NK-92 (cell line): ENCODE measurements around the gene MCF2L2.

Experiments
- DNase-seq: peaks from one replicate; lab custom pipeline; 2025; ENCODE audit not compliant: unreplicated experiment; lab: John Stamatoyannopoulos, UW

MCF2L2 gene

GRCh38 chr3:183268366-183268765, 160.1 kb downstream of the MCF2L2 start:
- no peak for DNase-seq

GRCh38 chr3:183267140-183267539, 161.3 kb downstream of the MCF2L2 start:
- no peak for DNase-seq

GRCh38 chr3:183266454-183266853, 162.0 kb downstream of the MCF2L2 start:
- no peak for DNase-seq

- DNase-seq, result no peak
Measured at GRCh38 chr3:183265834-183266417, 162.5 kb downstream of the MCF2L2 start.

- no peak for DNase-seq
Measured at GRCh38 chr3:183265157-183265642, 163.2 kb downstream of the MCF2L2 start.

- DNase-seq, result no peak
Measured at GRCh38 chr3:183264268-183264667, 164.2 kb downstream of the MCF2L2 start.

- DNase-seq, result no peak
Measured at GRCh38 chr3:183262875-183263378, 165.5 kb downstream of the MCF2L2 start.

GRCh38 chr3:183261151-183261724, 167.2 kb downstream of the MCF2L2 start:
- DNase-seq, result no peak

- DNase-seq, result no peak
Measured at GRCh38 chr3:183260167-183260904, 168.1 kb downstream of the MCF2L2 start.

GRCh38 chr3:183259621-183260020, 168.8 kb downstream of the MCF2L2 start:
- no peak for DNase-seq

GRCh38 chr3:183259087-183259486, 169.3 kb downstream of the MCF2L2 start:
- DNase-seq, result no peak

- no peak for DNase-seq
Measured at GRCh38 chr3:183255348-183255730, 173.1 kb downstream of the MCF2L2 start.

- DNase-seq, result no peak
Measured at GRCh38 chr3:183254487-183255347, 173.7 kb downstream of the MCF2L2 start.

- DNase-seq, result no peak
Measured at GRCh38 chr3:183253528-183254486, 174.6 kb downstream of the MCF2L2 start.

GRCh38 chr3:183252973-183253527, 175.4 kb downstream of the MCF2L2 start, which contains the start of gene B3GNT5:
Gene B3GNT5 (plus strand): TSS chr3:183253253. CDS start chr3:183269799, 16,546 bp downstream.
- no peak for DNase-seq

- DNase-seq, result no peak
Measured at GRCh38 chr3:183252118-183252782, 176.2 kb downstream of the MCF2L2 start.

GRCh38 chr3:183249006-183249718, 179.3 kb downstream of the MCF2L2 start:
- no peak for DNase-seq

GRCh38 chr3:183247011-183247589, 181.3 kb downstream of the MCF2L2 start:
- no peak for DNase-seq
